Body of pancreas (tissue), 4 donors: ENCODE results near the gene GCNT3. TPM values are rescaled to one million over a fixed set of nuclear protein-coding genes. Genes with fewer than 3 reads are reported as not detected.

Source experiments
- ATAC-seq: fragments of 150-250 bp; one replicate; pipeline ENCODE4 v1.9.1; 2016
- DNase-seq, 4 donors: peaks; one replicate each; pipeline ENCODE4 v3.0.0-alpha.2; 2019
- H3K27ac ChIP-seq, 4 donors: fragments of 200-600 bp; sonication (generic); 1 replicate in 3 of 4; 2 replicates in 1 of 4; pipeline versions ENCODE4 v1.5.1 to v1.6.1; 2016 to 2019; ENCODE audit warnings: mild to moderate bottlenecking in 1 of 4, mixed read lengths in 1 of 4, moderate library complexity in 1 of 4
- H3K27me3 ChIP-seq, 2 donors: fragments of 200-600 bp; sonication (generic); one replicate each; pipeline ENCODE4 v1.6.0; 2016; ENCODE audit warnings: mild to moderate bottlenecking in 1 of 2
- H3K36me3 ChIP-seq, 2 donors: fragments of 200-600 bp; sonication (generic); replicated peaks in 1 of 2; 2 replicates each; pipeline ENCODE4 v1.5.1; 2016; ENCODE audit warnings: low read depth in 2 of 2; ENCODE audit not compliant: insufficient read depth in 1 of 2
- H3K4me1 ChIP-seq: fragments of 200-600 bp; sonication (generic); one replicate; pipeline ENCODE4 v1.6.0; 2016
- H3K4me3 ChIP-seq, 2 donors: fragments of 200-600 bp; sonication (generic); 1 replicate in 1 of 2; 2 replicates in 1 of 2; pipeline ENCODE4 v1.5.1; 2016 to 2019
- H3K9me3 ChIP-seq, 3 donors: fragments of 200-600 bp; sonication (generic); 1 replicate in 2 of 3; 2 replicates in 1 of 3; pipeline ENCODE4 v1.5.1; 2016
- POLR2A ChIP-seq, 3 donors: fragments of 450-650 bp; IDR thresholded peaks; one replicate each; pipeline ENCODE4 v1.6.1; 2016; ENCODE audit warnings: antibody characterized with exemption in 3 of 3, mild to moderate bottlenecking in 2 of 3
- WGBS, 2 donors: methylation state at CpG; one replicate each; pipeline ENCODE4 v1.1.5; 2017; 5-methylcytosine and 5-hydroxymethylcytosine counted together
- intact Hi-C: fragments of 100-400 bp; cut with DNase I; formaldehyde crosslinking; loops from one replicate; pipeline ENCODE4 v1.15.1; 2023
- total RNA-seq, 2 donors: library from RNA; depleted of rRNA; stranded (reverse); fragments of >200 nt; gene quantifications; one replicate each; pipeline ENCODE4 v1.1.0, GENCODE V29; 2016
- TF ChIP-seq, protein P1 (sequence below), 7 experiments: fragments of 450-650 bp in 4 of 7; fragments of 200-600 bp in 3 of 7; sonication (generic) in 3 of 7; IDR thresholded peaks; one replicate each; pipeline ENCODE4 v1.5.1; 2016 to 2019; ENCODE audit warnings: antibody characterized with exemption in 7 of 7

GCNT3 gene
- total RNA-seq, 2 donors from 2014 or later = 0.66 to 1.3 TPM

DNA sequence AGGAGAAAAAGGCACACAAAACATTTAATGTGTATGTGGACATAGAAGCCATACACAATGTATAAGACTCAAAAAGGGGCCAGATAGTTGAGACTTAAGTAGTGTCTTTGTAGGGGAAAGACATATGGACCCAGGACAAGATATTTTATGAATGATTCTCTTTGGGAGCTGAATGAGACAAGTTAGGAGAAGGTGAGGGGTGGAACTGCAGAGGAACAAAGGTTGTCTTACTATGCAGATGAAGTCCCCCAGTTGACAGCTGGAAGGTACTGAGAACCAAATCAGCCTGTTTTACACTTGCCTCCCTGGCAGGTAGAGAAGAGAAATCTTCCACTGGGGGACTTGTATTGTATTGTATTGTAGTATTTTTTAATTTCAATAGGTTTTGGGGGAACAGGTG lies 14.9 kb upstream of the GCNT3 start:
- TF ChIP-seq, protein P1, sequence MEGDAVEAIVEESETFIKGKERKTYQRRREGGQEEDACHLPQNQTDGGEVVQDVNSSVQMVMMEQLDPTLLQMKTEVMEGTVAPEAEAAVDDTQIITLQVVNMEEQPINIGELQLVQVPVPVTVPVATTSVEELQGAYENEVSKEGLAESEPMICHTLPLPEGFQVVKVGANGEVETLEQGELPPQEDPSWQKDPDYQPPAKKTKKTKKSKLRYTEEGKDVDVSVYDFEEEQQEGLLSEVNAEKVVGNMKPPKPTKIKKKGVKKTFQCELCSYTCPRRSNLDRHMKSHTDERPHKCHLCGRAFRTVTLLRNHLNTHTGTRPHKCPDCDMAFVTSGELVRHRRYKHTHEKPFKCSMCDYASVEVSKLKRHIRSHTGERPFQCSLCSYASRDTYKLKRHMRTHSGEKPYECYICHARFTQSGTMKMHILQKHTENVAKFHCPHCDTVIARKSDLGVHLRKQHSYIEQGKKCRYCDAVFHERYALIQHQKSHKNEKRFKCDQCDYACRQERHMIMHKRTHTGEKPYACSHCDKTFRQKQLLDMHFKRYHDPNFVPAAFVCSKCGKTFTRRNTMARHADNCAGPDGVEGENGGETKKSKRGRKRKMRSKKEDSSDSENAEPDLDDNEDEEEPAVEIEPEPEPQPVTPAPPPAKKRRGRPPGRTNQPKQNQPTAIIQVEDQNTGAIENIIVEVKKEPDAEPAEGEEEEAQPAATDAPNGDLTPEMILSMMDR (IDR thresholded peaks at IDR 0.05) = no peak
- H3K36me3 ChIP-seq = no peaks in the 10 kb centered on the region
- H3K27me3 ChIP-seq = no peaks in the 10 kb centered on the region
- no peak overlapping the region for H3K4me3 ChIP-seq
- H3K9me3 ChIP-seq = no peaks in the 10 kb centered on the region
- no peak for ATAC-seq
- H3K27ac ChIP-seq = no peak overlapping the region
- no peak for DNase-seq
- intact Hi-C loops = no loop called here
- H3K4me1 ChIP-seq = peaks cover 24% of the 10 kb centered on the region

DNA sequence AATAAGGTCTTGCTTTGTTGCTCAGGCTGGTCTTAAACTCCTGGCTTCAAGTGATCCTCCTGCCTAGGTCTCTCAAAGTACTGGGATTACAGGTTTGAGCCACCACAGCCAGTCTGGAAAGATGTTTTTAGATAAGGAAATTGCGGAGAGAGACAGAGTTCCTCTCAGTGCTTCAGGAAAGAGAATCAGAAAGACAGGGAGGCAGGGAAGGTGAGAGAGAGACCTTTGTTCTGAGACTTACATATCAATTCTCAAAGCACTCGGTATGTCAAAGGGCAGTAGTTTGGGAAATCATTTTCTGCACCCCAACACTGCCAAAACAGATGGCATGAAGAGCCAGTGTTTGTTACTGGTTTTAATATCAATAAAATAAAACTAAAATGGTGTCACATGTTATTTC lies 13.1 kb upstream of the GCNT3 start:
- H3K36me3 ChIP-seq = no peaks in the 10 kb centered on the region
- DNase-seq (no peak), ATAC-seq (no peak)
- H3K4me3 ChIP-seq = no peak overlapping the region
- 90 to 95% methylated on average over 2 of the region's 2 CpGs for WGBS, 2 donors
- no peaks in the 10 kb centered on the region for H3K9me3 ChIP-seq
- no peaks in the 10 kb centered on the region for H3K27me3 ChIP-seq
- H3K27ac ChIP-seq = no peak overlapping the region
- peaks cover 24% of the 10 kb centered on the region for H3K4me1 ChIP-seq
- TF ChIP-seq, protein P1 (IDR thresholded peaks at IDR 0.05) = no peak
- TF ChIP-seq POLR2A (IDR thresholded peaks at IDR 0.05) = no peak
- intact Hi-C loops = no loop called here

DNA sequence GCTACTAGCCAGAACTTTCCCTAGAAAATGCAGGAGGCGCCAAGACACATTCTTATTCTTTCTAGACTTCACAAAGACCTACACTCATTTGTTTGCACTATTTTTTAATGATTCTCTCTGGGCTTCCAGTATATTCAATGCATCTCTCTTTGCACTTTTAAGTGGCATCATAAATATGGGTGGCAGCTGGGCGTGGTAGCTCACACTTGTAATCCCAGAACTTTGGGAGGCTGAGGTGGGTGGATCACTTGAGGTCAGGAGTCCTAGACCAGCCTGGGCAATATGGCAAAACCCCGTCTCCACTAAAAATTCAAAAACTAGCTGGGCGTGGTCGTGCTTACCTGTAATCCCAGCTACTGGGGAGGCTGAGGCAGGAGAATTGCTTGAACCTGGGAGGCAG lies 5.6 kb upstream of the GCNT3 start:
- intact Hi-C loops = no loop called here
- Histone ChIP-seq H3K4me3 (no peak overlapping the region), H3K4me1 (no peaks in the 10 kb centered on the region), H3K27ac (no peak overlapping the region), H3K36me3 (no peaks in the 10 kb centered on the region), H3K27me3 (no peaks in the 10 kb centered on the region), H3K9me3 (peaks cover 0 to 8% (median 0%) of the 10 kb centered on the region in 3 donors)
- no peak for TF ChIP-seq POLR2A (IDR thresholded peaks at IDR 0.05)
- TF ChIP-seq, protein P1 (IDR thresholded peaks at IDR 0.05) = no peak
- WGBS, 2 donors = 67 to 69% methylated on average over 4 of the region's 5 CpGs
- ATAC-seq (no peak), DNase-seq (no peak)

DNA sequence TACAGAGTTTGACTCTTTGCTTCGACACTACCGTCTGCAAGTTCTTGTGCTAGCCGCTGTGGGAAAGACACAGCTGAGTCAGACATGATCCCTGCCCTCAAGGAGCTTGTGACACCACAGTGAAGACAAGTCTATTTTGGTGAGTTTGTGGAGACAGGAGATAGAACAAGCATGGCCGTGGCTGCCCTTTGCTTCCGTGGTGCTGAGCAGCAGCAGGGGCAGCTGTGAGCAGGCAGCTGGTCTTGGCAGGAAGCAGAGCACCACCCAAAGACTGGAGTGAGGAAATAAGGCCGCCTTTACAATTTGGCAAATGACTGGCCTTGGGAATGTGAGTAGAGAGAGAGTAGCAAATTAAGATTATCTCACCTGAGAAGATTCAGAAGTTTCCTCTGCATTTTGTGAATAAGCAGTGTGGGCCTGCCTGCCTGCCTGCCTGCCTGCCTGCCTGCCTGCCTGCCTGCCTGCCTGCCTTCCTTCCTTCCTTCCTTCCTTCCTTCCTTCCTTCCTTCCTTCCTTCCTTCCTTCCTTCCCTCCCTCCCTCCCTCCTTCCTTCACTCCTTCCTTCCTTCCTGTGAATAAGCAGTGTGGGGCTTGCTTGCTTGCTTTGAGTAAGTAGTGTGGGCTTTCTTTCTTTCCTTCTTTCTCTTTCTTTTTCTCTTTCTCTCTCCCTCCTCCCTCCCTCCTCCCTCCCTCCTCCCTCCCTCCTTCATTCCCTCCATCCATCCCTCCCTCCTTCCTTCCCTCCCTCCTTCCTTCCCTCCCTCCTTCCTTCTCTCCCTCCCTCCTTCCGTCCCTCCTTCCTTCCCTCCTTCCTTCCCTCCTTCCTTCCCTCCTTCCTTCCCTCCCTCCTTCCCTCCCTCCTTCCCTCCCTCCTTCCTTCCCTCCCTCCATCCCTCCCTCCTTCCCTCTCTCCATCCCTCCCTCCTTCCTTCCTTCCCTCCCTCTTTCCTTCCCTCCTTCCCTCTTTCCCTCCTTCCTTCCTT lies 1.6 kb upstream of the GCNT3 start:
- WGBS, 2 donors = 76 to 89% methylated on average over 6 of the region's 7 CpGs
- intact Hi-C loops = no loop called here
- DNase-seq (no peak), ATAC-seq (no peak)
- no peaks in the 10 kb centered on the region for H3K9me3 ChIP-seq
- H3K4me3 ChIP-seq = no peak overlapping the region
- no peak for TF ChIP-seq POLR2A (IDR thresholded peaks at IDR 0.05)
- TF ChIP-seq, protein P1 (IDR thresholded peaks at IDR 0.05) = no peak
- no peak overlapping the region for H3K27ac ChIP-seq
- no peaks in the 10 kb centered on the region for H3K27me3 ChIP-seq
- H3K4me1 ChIP-seq = peaks cover 10% of the 10 kb centered on the region
- H3K36me3 ChIP-seq = no peaks in the 10 kb centered on the region

DNA sequence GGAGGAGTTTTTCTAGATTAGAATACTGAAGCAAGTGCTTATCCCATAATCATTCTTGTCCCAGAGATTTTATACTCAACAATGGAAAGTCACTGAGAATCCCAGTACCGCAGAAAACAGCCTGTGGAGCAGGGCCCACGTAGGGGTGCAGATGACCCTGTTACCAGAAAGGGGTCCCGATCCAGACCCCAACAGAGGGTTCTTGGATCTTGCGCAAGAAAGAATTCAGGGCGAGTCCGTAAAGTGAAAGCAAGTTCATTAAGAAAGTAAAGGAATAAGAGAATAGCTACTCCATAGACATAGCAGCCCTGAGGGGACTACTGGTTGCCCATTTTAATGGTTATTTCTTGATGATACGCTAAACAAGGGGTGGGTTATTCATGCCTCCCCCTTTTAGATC lies 2.6 kb downstream of the GCNT3 start:
- no peak overlapping the region for H3K4me3 ChIP-seq
- no peak overlapping the region for H3K27ac ChIP-seq
- 83 to 87% methylated on average over 7 of the region's 7 CpGs for WGBS, 2 donors
- TF ChIP-seq, protein P1 (IDR thresholded peaks at IDR 0.05) = no peak
- TF ChIP-seq POLR2A (IDR thresholded peaks at IDR 0.05) = no peak
- H3K4me1 ChIP-seq = peaks cover 10% of the 10 kb centered on the region
- ATAC-seq = no peak
- no peaks in the 10 kb centered on the region for H3K9me3 ChIP-seq
- no peaks in the 10 kb centered on the region for H3K27me3 ChIP-seq
- H3K36me3 ChIP-seq = no peaks in the 10 kb centered on the region
- no peak for DNase-seq
- intact Hi-C loops = no loop called here
